HuH-7 (cell line): ENCODE measurements around the gene CPED1.

Source experiments
- DNase-seq: peaks from one replicate; pipeline ENCODE4 v3.0.0; 2011; ENCODE audit warnings: low spot score

The CPED1 gene

GRCh38 chr7:121259826-121260225, 271.3 kb downstream of the CPED1 start:
- DNase-seq = no peak

GRCh38 chr7:121261207-121261884, 272.8 kb downstream of the CPED1 start:
- DNase-seq = no peak

- DNase-seq = no peak
Observed at GRCh38 chr7:121262221-121262620, 273.7 kb downstream of the CPED1 start.

GRCh38 chr7:121262969-121263368, 274.5 kb downstream of the CPED1 start:
- DNase-seq = no peak

- no peak for DNase-seq
Observed at GRCh38 chr7:121266307-121266894, 277.9 kb downstream of the CPED1 start.

- no peak for DNase-seq
Observed at GRCh38 chr7:121267612-121268011, 279.1 kb downstream of the CPED1 start.

GRCh38 chr7:121269798-121270197, 281.3 kb downstream of the CPED1 start:
- DNase-seq = no peak

- no peak for DNase-seq
Observed at GRCh38 chr7:121271098-121271497, 282.6 kb downstream of the CPED1 start.

- DNase-seq = no peak
Observed at GRCh38 chr7:121271916-121272315, 283.4 kb downstream of the CPED1 start.

GRCh38 chr7:121272676-121273075, 284.2 kb downstream of the CPED1 start:
- no peak for DNase-seq

GRCh38 chr7:121273467-121274167, 285.1 kb downstream of the CPED1 start:
- no peak for DNase-seq

- no peak for DNase-seq
Observed at GRCh38 chr7:121274467-121274866, 286.0 kb downstream of the CPED1 start.

GRCh38 chr7:121275204-121275603, 286.7 kb downstream of the CPED1 start:
- no peak for DNase-seq

- no peak for DNase-seq
Observed at GRCh38 chr7:121276313-121276712, 287.8 kb downstream of the CPED1 start.

GRCh38 chr7:121278120-121279021, 289.9 kb downstream of the CPED1 start:
- no peak for DNase-seq

GRCh38 chr7:121279060-121279620, 290.6 kb downstream of the CPED1 start:
- DNase-seq = no peak

GRCh38 chr7:121279822-121280221, 291.3 kb downstream of the CPED1 start:
- no peak for DNase-seq

GRCh38 chr7:121280656-121281055, 292.1 kb downstream of the CPED1 start:
- no peak for DNase-seq

- no peak for DNase-seq
Observed at GRCh38 chr7:121282129-121282528, 293.6 kb downstream of the CPED1 start.

- DNase-seq = no peak
Observed at GRCh38 chr7:121285066-121285667, 296.7 kb downstream of the CPED1 start.

- no peak for DNase-seq
Observed at GRCh38 chr7:121286186-121286585, 297.7 kb downstream of the CPED1 start.
